GM18508 (cell line): ENCODE measurements around the gene SRGAP2C.
"Not testable (repeated sequence)": the region's sequence is repeated elsewhere in the genome, so short reads cannot be mapped to it uniquely, and the experiment has no call there.

ENCODE experiments used
- ATAC-seq: cut with Tn5 transposase; IDR thresholded peaks from one replicate; pipeline ENCODE4 v1.9.1; 2021; ENCODE audit warnings: moderate number of reproducible peaks; ENCODE audit not compliant: insufficient read depth, unreplicated experiment

SRGAP2C gene

DNA sequence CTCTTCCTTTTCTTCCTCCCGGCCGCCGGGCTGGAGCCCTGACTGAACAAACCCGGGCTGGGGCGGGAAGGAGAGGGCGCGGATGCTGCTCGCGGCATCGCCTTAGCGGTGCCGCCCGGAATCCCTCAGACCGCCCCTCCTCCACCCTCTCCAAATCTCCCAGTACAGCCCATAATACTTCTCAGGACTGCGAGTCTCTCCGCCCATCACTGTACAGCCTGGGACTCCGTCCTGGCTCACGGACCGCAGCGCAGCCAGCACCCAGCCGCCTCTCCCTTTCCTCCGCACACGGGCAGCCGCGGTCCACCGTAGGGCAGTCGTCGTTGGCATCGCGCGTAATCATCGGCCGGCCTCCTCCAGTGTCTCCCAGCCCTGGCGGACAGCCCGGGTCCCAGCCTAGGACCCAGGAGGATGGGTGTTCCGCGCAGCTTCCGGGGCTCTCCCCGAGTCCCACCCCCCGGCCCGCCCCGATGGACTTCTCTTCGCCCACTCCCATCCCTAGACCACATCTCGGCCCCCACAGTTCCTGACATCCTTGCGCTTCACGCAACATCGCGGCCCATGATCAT is 449 bp downstream of the SRGAP2C start:
- ATAC-seq = not testable (repeated sequence)

GRCh38 chr1:121186191-121186590 is 1.4 kb downstream of the SRGAP2C start:
- ATAC-seq = not testable (repeated sequence)

- ATAC-seq = not testable (repeated sequence)
These were observed 3.1 kb downstream of the SRGAP2C start for GRCh38 chr1:121187914-121188313.

- not testable (repeated sequence) for ATAC-seq
These were observed 7.7 kb downstream of the SRGAP2C start for GRCh38 chr1:121192512-121192911.

- not testable (repeated sequence) for ATAC-seq
These were observed 12.5 kb downstream of the SRGAP2C start for GRCh38 chr1:121197095-121197882.

DNA sequence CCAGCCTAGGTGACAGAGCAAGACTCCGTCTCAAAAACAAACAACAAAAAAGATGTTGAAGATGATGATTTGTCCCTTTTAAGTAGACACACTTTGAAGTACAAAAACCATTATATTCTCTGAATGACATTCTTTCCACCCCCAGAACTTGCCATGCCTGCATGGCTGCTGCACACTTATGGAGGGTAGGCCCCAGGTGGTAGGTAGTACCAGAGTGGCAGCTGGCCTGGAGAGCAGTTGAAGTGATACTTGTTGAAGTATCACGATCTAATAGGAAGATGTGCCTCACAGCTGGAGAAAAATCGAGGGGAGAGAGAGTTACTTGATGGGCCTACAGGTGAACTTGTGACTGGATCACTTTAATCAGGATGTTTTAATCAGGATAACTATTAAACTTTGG is 15.0 kb downstream of the SRGAP2C start:
- not testable (repeated sequence) for ATAC-seq

GRCh38 chr1:121200232-121200631 is 15.5 kb downstream of the SRGAP2C start:
- not testable (repeated sequence) for ATAC-seq

DNA sequence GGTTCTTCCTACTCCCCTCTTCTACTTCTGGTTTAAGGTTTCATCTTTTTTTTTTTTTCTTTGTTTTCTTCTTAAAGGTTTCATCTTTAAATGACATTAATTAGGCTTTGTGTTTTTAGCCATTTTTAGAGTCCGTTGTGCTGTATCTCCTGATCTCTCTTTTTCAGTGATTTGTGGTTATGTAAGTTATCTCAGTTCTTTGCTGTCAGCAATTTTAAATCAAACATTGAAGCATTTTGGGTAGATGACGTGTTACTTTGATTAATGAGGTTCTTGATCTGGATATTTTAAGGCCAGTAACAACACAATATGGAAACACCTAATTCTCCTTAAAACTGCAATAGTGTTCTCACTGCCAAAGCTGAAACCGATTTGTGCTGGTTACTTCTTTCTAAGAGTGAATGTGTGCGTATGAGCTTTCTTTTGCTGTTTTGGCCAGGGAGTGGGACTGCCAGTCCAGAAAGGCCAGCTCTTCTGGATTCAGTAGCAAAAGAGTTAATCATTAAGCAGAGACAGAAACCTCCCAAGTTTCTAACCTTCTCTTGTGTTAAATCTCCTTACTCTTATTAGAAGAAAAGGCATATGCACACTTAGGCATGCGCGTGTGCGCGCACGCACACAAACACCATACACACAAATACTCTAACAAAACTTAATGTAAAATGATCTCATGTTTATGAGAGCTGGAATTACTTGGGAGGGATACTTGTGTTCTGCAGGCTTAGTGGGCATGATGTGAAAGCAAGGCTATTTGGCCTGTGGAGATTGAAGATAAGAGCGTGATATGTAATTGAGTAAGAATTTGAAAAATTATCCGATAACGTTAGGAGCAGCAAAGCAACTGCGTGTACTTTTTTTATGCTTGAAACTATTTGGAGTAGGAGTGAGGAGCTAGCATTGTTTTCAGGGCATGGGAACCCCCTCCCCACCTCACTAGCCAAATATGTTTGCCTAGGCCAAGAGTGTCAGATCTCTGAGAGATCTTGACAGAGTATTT is 16.5 kb downstream of the SRGAP2C start:
- not testable (repeated sequence) for ATAC-seq

DNA sequence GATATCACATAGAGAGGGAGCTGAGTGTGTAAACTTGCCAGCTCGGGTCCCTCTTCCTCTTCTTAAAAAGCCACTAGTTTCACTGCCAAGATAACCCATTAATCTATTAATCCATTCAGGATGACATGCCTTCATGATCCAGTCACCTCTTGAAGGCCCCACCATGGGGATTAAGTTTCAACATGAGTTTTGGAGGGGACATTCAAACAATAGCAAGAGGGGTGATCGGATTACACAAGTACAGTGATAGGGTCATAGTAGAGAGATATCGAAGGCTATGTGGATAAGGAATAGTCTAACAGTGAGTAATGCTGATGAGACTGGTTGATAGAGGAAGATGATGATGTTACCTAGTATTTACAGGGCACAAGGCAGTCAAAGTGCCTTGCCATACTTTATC is 18.2 kb downstream of the SRGAP2C start:
- ATAC-seq = not testable (repeated sequence)

- ATAC-seq = not testable (repeated sequence)
These were observed 21.3 kb downstream of the SRGAP2C start for GRCh38 chr1:121205786-121206711.

GRCh38 chr1:121207328-121207727 is 22.6 kb downstream of the SRGAP2C start:
- ATAC-seq = not testable (repeated sequence)

- ATAC-seq = not testable (repeated sequence)
These were observed 23.6 kb downstream of the SRGAP2C start for GRCh38 chr1:121208375-121208774.

GRCh38 chr1:121210778-121211177 is 26.0 kb downstream of the SRGAP2C start:
- ATAC-seq = not testable (repeated sequence)

DNA sequence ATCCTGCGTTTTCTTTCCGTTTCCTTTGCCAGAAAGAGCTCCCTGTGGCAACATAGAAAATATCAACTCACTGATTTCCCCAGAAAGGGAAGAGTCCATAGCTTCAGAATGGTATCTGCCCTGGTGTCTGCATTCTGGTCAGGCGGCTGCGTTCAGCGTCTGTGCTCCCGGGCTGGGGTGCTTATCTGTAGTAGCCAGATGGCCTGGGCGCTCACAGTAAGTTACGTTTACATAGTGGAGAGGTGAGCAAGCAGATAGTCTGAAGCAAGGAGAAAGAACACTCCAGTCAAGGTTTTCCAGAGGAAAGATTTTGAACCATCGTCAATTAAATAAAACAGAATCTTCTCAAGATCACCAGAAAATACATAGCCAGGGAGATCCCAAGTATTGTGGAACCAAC is 28.7 kb downstream of the SRGAP2C start:
- ATAC-seq = not testable (repeated sequence)

DNA sequence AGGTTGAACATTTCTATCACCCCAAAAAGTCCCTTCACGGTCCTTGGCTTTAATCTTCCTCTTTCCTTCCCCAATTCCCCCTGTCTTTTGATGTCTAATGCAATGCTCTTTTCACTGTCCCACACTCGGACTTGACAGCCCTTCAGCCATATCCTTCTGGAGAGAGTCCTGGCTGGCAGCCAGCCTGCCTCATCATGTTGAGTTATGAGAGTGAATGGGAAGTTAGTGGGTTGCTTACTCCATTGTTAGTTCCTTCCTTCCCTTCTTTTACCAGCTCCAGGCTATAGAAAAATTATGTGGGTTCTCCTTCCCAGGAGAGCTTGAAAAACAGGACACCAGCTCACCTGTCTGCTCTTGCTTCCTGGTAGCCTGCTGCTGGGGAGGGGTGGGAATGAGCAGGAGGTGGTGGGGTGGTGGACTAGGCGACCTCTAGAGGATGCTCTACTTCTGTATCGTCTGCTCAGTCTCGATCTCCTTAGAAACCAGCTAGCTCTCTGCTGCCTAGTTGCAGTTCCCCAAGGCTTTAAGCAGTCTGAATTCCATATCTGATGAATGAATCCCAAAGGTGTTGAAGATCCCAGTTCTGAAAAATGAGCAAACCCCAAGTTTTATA is 29.9 kb downstream of the SRGAP2C start:
- ATAC-seq = not testable (repeated sequence)

GRCh38 chr1:121215699-121216417 is 31.1 kb downstream of the SRGAP2C start:
- not testable (repeated sequence) for ATAC-seq

GRCh38 chr1:121216676-121217075 is 31.9 kb downstream of the SRGAP2C start:
- ATAC-seq = not testable (repeated sequence)

DNA sequence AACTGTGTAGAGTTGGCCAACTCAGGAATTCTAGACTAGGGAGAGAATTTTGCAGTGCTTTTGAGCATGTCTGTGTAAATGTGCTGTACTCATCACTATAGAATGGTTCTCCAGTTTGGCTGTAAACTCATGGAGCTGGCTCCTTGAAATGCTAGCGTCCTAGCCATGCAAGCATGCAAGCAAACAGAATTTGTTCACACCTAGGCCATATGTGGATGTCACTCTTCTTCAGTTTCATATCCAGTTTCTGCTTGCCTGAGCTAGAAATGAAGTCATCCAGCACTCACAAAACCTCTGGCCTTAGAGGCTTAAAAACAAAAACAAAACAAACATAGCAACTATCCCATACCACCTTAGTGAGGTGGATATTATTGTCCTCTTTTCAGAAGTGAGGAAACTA is 37.0 kb downstream of the SRGAP2C start:
- ATAC-seq = peak; percentile 59
